T-helper 2 cell (primary cell): ENCODE data around the gene SZRD1.
"Not testable (repeated sequence)": the region's sequence is repeated elsewhere in the genome, so short reads cannot be mapped to it uniquely, and the experiment has no call there.

Experiments used
- DNase-seq, 5 experiments: peaks; one replicate each; pipeline versions ENCODE4 v3.0.0 to v3.0.0-alpha.2; 2012 to 2022
- total RNA-seq, 2 donors: gene quantifications; one replicate each; lab custom pipeline; 2026; lab: John Stamatoyannopoulos, UW

Gene SZRD1, protein sequence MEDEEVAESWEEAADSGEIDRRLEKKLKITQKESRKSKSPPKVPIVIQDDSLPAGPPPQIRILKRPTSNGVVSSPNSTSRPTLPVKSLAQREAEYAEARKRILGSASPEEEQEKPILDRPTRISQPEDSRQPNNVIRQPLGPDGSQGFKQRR
- 112 to 135 reads per million in 2 donors for total RNA-seq

DNA sequence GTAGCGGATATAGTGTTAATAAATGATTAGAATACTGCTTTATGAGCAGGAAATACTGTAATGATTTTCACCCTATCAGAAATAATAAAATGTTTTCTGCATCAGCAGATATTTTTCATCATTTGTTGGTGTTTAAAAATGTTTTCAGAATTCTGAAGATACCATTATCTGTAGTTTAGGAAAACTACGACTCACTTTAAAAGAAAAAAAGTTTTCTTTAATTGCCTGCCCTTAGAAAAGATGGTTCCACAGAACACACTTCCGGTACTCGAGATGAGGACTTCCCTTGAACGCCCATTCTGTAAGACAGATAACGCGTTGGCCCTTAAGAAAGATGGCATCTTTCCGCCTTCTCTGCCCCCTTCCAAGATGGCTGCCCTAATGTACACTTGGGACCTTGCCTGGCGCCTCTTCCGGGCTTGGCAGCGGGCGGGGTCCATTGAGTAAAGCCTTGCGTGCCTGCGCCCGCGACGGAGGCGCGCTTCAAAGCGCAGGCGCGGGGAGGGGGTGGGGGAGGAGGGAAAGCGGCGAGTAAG is at the start of gene SZRD1:
Gene SZRD1, plus strand, starts transcription at position 521 of the 536 bp plus-strand sequence. CDS start 16 bp downstream, outside the sequence.
- DNase-seq: peak; percentile 87 to 100 (median 95)

DNA sequence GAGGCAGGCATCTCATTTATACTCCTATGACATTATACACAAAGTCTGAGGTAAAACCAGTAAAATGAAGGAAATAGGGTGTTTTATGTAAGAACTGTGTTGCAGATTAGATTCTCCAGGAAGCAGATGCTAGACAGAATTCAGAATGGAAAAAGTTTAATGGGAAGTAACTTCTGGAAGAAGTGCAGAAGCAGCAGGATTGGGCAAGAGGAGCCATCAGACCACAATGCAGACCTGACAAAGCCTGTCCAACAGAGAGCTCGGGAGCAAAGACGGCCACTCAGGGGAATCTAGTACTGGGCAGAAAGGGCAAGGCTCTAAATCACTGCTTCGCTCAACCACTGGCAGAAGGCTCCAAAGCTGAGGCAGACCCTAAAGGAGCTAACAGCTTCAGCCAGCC is 48.5 kb upstream of the SZRD1 start:
- DNase-seq: no peak

DNA sequence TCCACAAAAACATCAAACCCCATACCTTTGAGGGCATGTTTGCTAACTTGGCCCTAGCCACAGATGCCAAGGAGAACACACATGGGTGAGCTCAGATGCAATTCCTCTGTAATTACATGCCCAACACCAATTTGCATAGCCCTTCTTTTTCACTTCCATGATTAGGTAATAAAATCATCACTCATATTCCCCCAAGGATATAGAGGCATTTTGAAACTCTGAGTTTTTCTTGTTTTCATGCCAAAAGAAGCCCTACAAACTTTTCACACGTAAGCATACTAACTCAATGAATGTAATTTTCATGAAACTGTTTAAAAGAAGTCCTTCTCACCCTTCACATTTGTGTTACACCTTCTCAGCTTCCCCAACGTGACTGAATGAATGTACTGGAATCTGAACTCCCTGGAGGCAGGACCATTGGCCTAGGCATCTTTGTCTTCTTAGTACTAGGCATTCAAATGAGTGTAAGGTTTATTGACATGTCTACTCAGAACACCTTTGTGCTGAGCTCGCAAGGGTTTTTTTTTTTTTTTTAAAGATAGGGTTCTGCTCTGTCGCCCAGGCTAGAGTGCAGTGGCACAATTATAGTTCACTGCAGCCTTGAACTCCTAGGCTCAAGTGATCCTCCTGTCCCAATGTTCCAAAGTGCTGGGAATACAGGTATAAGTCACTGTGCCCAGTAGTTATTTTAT is 45.7 kb upstream of the SZRD1 start:
- no peak for DNase-seq

DNA sequence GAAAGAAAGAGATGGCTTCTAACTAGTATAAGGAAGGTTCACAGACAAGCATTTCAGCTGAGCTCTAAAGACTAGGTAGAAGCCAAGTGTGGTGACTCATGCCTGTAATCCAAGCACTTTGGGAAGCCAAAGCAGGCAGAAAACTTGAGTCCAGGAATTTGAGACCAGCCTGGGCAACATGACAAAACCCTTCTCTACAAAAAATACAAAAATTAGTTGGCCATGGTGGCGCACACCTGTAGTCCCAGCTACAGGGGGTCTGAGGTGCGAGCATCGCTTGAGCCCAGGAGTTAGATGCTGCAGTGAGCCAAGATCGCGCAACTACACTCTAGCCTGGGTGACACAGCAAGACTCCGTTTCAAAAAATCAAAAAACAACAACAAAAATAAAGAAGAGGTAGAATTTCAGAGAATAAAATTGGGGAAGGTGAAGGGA is 42.6 kb upstream of the SZRD1 start:
- no peak for DNase-seq

DNA sequence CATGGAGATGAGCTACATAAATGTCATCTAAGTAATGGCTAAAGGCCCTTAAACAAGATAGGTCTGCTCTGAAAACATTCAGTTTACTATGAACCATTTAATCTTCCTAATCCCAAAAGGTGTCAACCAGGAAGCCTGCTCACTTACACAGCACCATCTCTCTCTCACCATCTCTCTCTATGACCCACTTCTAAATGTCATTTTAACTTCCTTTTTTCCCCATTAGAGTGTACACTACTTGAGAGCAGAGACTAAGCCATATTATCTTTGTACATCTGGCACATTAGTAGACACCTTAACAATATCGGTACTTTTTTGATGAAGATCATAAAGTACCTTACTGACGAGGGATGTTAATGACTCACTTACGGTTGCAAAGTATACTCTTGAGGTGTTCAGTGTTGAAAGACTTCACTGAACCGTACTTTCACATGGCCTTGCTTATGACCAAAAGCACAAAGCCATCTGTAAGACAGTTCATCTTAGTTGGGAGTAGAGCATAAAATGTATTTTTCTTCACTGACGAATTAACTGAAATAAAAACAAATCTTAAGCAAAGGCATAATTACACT is 40.1 kb upstream of the SZRD1 start:
- no peak for DNase-seq

DNA sequence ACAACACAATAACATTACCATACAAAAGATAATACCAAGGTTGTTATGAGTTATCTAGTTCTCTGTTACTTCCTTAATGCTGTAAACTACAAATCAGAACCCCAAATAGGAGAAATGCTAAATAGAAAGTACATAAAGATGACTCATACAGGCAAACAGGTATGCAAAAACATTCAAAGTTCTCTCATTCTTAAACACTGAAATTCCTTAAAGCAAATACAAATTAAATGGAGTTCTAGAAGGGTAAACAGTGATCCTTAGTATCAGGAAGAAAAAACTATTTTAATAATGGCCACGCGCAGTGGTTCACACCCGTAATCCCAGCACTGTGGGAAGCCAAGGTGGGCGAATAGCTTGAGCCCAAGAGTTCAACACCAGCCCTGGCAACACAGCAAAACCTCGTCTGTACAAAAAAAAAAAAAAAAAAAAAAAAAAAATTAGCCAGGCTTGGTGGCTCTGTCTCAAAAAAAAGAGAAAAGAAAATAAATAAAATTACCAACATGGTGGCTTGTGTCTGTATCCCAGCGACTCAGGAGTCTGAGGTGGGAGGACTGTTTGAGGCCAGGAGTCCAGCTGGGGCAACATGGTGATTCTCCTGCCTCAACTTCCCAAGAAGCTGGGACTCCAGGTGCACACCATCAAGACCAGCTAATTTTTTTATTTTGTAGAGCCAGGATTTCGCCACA is 32.2 kb upstream of the SZRD1 start:
- DNase-seq: no peak

DNA sequence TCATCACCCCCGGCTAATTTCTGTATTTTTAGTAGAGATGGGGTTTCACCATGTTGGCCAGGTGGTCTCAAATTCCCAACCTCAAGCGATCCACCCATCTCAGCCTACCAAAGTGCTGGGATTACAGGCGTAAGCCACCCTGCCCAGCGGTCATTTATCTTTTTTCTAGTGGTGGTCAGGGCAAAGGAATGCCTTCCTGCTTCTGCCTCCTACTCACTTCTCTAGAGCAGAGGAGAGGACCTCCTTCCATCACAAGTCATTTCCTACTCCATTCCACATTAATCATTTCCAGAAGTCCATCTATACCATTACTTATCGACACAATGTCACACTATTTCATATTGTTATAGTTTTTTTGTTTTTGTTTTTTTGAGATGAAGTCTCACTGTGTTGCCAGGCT is 28.1 kb upstream of the SZRD1 start:
- DNase-seq: no peak

DNA sequence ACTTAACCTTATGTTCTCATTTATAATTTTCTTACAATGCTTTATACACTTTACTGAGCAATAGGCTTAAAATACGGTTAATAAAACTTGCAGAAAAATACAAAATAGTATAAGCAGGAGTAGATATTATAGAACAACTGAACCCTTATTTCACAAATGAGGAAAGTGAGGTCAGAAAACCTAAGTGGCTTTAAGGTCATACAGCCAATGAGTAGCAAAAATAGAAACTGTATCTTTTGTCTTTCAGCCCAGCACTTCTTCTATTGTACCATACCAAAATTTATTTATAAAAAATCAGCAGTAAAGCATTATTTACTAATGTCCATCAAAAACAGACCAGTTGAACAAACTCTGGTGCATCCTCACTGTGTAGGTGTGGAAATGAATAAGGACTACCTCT is 26.4 kb upstream of the SZRD1 start:
- DNase-seq: no peak

DNA sequence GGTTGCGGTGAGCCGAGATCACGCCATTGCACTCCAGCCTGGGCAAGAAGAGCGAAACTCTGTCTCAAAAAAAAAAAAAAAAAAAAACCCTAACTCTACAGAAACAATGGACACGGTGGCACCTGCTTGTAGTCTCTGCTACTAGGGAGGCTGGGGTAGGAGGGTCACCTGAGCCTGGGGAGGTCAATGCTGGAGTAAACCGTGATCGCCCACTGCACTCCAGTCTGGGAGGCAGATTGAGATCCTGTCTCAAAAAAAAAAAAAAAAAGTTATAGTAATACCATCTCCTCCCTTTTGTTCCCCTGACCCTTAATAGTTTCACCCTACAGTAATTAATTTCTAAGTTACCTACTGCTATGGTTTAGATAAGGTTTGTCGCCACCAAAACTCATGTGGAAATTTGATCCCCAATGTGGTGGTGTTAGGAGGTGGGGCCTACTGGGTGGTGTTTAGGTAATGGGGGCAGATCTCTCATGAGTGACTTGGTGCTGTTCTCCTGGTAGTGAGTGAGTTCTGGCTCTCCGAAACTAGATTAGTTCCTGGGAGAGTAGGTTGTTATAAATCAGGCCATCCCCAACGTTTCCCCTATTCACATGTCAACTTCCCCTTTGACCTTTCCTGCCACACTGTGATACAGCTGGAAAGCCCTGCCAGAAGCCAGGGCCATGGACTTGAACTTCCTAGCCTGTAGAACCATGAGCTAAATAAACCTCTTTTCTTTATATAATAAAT is 24.5 kb upstream of the SZRD1 start:
- no peak for DNase-seq

DNA sequence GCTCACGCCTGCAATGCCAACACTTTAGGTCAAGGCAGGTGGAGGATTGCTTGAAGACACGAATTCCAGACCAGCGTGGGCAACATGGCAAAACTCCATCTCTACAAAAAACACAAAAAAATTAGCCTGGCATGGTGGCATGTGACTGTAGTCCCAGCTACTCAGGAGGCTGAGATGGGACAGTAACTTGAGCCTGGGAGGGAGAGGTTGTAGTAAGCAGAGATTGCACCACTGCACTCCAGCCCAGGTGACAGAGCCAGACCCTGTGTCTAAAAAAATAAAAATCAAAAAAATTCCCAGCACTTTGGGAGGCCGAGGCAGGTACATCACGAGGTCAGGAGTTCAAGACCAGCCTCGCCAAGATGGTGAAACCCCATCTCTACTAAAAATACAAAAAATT is 23.8 kb upstream of the SZRD1 start:
- not testable (repeated sequence) for DNase-seq

DNA sequence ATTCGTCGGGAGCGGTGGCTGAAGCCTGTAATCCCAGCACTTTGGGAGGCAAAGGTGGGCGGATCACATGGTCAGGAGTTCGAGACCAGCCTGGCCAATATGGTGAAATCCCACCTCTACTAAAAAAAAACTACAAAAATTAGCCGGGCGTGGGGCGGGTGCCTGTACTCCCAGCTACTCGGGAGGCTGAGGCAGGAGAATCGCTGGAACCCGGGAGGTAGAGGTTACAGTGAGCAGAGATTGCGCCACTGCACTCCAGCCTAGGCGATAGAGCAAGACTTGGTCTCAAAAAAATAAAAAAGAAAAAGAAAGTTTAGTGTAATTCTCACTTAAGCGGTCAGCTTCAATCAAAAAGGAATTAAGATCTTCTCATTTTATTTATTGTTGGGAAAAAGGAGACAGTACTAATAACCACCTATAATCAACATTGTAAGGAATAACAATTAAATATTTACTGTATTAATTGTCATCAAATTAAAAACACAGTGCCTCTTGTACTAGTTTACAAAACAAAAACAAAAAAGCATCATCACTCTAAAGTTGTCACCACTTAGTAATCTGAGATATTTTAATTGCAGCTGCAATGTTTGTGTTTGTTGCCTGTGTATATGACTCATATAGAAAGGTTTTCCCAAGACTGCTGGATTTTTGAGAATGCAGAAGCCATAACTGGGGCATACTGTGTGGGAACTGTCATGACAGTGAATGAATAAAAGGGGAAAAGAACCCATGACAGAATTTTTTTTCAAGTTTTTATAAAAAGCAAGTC is 18.4 kb upstream of the SZRD1 start:
- DNase-seq: no peak

DNA sequence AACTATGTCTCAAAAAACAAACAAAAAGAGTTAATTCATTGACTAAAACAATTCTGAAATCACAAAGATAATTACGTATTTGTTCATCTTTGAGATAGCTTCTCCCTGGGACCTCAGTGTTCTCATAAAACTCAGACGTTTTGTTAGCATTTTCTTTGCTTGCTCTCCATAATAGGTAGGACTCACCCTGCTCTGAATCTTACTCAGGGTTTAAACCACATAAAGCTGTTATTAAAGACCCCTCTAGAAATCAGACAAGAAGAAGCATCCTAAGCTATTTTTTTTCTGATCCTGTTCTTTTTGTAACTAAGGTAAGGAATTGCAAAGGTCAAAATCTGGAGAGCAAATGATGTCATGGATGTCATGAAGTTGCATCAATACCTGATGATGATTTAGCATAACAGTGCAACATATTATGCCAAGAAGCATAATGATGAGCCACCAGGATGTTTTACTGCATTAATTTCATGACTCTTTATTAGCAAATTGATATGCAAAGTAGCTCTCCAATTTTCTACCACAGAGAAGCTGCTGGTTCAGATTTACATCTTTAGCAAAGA is 17.1 kb upstream of the SZRD1 start:
- no peak for DNase-seq

DNA sequence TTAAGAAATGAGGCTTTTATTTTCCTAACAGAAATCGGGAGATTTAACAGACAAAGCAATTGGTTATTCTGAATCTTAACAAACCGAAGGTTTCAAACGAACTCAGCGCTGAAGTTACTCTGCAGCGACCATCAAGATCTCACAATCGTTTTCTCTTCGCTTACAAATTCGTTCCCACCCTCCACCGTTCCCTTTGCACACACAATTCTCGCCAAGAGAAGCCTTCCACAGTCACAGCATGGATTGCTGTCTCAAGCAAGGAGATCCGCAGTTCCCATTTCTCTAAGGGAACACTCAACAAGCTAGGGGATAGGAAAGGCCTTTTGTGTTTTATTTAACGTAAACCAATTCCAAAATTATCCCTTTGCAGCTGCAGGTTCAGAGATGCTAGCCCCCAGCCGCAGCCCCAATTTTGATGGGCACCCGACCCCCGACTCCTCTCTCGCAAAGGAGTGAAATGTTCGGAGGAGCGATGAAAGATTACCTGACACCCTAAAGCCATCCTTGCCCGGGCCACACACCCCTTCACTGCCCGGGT is 15.5 kb upstream of the SZRD1 start:
- DNase-seq: no peak

DNA sequence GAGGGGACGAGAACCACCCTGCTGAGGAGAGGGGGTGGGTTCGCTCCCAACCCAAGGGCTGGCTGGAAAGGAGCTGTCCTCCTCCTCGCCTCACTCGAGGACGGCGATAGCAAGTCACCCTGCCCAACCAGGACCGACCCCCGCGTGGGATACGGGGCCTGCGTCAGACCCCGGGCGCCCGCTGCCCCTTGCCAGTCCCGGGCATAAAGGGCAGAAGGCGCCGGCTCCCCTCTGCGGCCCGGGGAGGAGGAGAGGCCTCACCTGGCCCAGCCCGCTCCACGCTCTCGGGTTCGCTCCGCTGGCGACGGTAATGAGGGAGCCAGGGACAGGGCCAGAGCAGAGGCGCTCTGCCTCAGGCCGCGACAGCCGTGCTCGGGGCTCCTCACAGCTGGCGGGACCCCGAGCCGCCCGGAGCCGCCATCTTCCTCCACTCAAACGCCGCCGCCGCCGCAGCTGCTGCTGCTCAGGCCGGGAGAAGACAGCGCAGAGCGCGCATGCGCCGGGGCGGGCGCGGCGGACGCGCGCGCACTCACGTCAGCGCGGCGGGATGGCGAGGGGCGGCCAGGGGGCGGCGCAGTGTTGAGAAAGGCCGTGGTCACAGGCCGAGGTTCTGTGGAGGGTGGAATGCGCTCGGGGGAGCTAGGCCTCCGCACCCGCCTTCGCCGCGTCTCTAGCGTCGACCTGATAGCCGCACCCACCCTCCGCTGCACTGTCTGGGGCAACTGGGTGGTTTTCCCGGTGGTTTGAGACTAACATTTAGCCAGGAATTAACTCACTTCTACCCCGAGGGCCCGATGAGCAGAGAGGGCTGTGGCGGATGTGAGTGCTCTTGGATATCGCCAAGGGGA is 14.8 kb upstream of the SZRD1 start, which contains the start of gene FBXO42:
Gene FBXO42, minus strand, starts transcription at position 487 of the 848 bp plus-strand sequence. CDS start 37,062 bp downstream, outside the sequence.
- DNase-seq: peak; percentile 84 to 95 (median 88)

DNA sequence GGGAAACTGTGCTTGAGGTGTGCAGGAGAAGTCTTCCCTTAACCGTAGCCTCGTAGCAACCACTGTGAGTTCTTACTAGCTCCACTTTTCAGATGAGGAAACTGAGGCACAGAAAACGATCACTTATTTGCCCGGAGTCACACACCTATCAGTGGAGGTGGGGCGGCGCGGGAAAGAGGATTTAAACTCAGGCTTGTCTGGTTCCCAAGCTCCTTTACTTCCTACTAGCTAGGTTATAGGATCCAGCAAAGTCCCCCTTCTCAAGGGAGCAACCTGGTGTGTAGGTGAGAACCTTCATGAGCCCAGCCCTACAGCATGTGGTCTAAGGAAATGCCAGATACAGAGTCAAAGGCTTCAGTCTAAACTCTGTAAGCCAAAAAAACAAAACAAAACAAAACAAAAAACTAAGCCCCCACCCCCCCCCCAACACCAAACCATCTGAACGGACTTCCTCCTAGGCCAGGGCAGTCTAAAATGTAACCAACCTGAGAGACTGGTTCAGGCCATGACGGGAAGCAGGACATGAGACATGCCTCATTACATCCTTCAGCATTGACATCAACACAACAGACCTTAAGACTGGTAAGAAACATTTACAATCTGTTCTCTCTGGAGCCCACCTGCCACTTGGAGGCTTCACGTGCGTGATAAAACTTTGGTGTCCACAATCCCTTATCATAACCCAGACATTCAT is 14.1 kb upstream of the SZRD1 start:
- no peak for DNase-seq

DNA sequence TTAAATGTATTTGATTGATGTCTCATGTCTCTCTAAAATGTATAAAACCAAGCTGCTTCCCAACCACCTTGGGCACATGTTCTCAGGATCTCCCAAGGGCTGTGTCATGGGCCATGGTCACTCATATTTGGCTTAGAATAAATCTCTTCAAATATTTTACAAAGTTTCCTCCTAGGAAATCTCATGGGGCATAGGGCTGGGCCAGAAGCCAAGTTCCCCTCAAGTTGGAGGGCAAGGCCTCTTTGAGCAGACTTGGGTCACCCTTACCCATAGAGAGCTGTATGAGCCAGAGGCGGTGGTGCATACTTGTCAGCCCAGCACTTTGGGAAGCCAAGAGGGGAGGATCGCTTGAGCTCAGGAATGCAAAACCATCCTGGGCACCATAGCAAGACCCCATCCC is 12.4 kb upstream of the SZRD1 start:
- no peak for DNase-seq

DNA sequence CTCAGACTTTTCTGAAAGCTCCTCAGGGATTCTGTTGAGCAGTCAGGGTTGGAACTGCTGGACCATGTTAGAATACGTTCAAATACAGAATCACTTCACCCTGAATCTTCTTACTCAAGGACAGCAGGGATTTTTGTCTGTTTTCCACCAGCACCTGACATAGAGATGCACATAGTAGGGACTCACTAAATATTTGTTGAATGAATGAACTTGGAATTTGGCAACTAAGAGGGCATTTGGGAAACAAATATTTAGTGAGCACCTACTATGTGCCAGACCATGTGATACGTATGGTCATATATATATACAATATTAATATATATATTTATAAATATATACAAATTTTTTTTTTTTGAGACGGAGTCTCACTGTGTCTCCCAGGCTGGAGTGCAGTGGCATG is 10.2 kb upstream of the SZRD1 start:
- no peak for DNase-seq

DNA sequence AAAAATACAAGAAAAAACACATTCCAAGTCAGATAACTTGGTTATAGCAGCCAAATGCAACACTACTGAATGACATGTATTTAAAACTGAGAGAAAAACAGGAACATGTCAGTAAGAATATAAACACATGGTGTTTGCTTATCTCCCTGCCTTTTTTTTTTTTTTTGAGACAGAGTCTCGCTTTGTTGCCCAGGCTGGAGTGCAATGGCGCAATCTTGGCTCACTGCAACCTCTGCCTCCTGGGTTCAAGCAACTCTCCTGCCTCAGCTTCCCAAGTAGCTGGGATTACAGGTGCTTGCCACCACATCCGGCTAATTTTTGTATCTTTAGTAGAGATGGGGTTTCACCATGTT is 1.9 kb upstream of the SZRD1 start:
- not testable (repeated sequence) for DNase-seq

DNA sequence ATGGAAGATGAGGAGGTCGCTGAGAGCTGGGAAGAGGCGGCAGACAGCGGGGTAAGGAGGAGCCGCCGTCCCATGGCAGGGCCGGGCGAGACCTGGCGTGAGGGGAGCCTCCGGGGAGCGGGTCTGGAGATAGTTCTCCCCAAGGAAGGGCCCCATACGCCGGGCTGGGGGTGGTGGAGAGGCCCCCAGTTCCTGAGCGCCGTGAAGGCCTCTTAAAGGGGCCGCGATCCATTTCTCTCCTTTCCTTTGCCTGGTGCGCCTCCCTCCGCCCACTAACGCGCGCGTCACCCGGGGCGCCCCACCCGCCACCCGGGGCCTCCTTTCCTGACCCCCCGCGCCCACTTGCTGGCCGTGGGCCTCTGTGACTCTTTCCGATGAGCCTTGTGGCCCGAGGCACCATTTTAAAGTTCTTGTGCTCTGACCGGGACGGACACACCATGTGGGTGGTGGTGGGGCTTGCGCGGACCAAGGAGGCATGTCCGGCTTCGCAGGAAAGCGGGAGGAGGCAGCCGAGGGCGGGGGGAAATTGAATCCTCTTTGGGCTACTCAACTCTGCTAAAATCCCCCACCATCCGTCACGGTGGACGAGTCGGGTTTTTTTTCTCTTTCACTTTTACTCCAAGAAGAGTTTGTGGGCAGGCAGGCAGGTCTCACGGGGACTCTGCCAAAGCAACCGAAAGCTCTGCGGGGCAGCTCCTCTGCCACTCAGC is 371 bp downstream of the SZRD1 start:
- peak; percentile 59 to 91 (median 82) for DNase-seq
